Effector memory CD8-positive, alpha-beta T cell (primary cell): ENCODE measurements around the gene NFS1.
A peak's percentile ranks its signal among the peaks of the same experiment; 100 is the strongest.

ENCODE experiments used
- ATAC-seq: fragments of 150-1000 bp; cut with Tn5 transposase; replicated peaks from 2 replicates; pipeline ENCODE4 v1.10.0; 2021; ENCODE audit warnings: mild to moderate bottlenecking, moderate library complexity
- DNase-seq, 3 experiments: peaks; one replicate each; pipeline ENCODE4 v3.0.0; 2021
- H3K27ac Mint-ChIP-seq, 2 donors: one replicate each; pipeline ENCODE4 v1.8.0; 2022; ENCODE audit warnings: mild to moderate bottlenecking in 2 of 2, mixed read lengths in 2 of 2, moderate library complexity in 2 of 2
- H3K27me3 Mint-ChIP-seq, 2 donors: one replicate each; pipeline ENCODE4 v1.8.0; 2022; ENCODE audit warnings: mixed read lengths in 2 of 2
- H3K36me3 Mint-ChIP-seq: one replicate; pipeline ENCODE4 v1.8.0; 2022; ENCODE audit warnings: mild to moderate bottlenecking, moderate library complexity, mixed read lengths; ENCODE audit not compliant: insufficient read depth
- H3K4me1 Mint-ChIP-seq, 2 donors: one replicate each; pipeline ENCODE4 v1.8.0; 2022; ENCODE audit warnings: low read depth in 2 of 2, mixed read lengths in 2 of 2
- H3K4me3 Mint-ChIP-seq, 2 donors: one replicate each; pipeline ENCODE4 v1.8.0; 2022; ENCODE audit warnings: mild to moderate bottlenecking in 2 of 2, mixed read lengths in 2 of 2, moderate library complexity in 2 of 2
- H3K9me3 Mint-ChIP-seq, 2 donors: one replicate each; pipeline ENCODE4 v1.8.0; 2022; ENCODE audit warnings: mixed read lengths in 2 of 2

NFS1 gene

GRCh38 chr20:35644806-35645205, 54.3 kb downstream of the NFS1 start:
- ATAC-seq: no peak
- H3K4me1 Mint-ChIP-seq: peaks cover 66 to 85% of the 10 kb centered on the region in 2 donors

GRCh38 chr20:35643045-35643444, 56.1 kb downstream of the NFS1 start:
- no peak for ATAC-seq
- Mint-ChIP-seq H3K27ac (peak overlapping the region; percentile 5 to 9), H3K9me3 (no peaks in the 10 kb centered on the region), H3K4me3 (no peak overlapping the region), H3K4me1 (peaks cover 60 to 74% of the 10 kb centered on the region in 2 donors), H3K27me3 (no peaks in the 10 kb centered on the region), H3K36me3 (peaks cover 7% of the 10 kb centered on the region)
- DNase-seq: no peak

More at GRCh38 chr20:35644806-35645205, 54.3 kb downstream of the NFS1 start:
- Mint-ChIP-seq H3K9me3 (no peaks in the 10 kb centered on the region), H3K4me3 (peak overlapping the region in 1 of 2 donors; percentile 5), H3K36me3 (peaks cover 7% of the 10 kb centered on the region), H3K27me3 (no peaks in the 10 kb centered on the region), H3K27ac (peak overlapping the region; percentile 51 to 86)
- no peak for DNase-seq

- no peak for ATAC-seq
- Mint-ChIP-seq H3K36me3 (peaks cover 2% of the 10 kb centered on the region), H3K27me3 (no peaks in the 10 kb centered on the region), H3K9me3 (no peaks in the 10 kb centered on the region), H3K27ac (peak overlapping the region; percentile 9 to 45), H3K4me3 (no peak overlapping the region), H3K4me1 (peaks cover 71 to 82% of the 10 kb centered on the region in 2 donors)
- no peak for DNase-seq
These were observed 57.4 kb downstream of the NFS1 start for GRCh38 chr20:35641743-35642142.

GRCh38 chr20:35640724-35641123, 58.4 kb downstream of the NFS1 start:
- ATAC-seq (no peak), DNase-seq (no peak)
- Mint-ChIP-seq H3K4me1 (peaks cover 71 to 80% of the 10 kb centered on the region in 2 donors), H3K4me3 (no peak overlapping the region), H3K27ac (peak overlapping the region; percentile 9 to 45), H3K9me3 (no peaks in the 10 kb centered on the region), H3K27me3 (no peaks in the 10 kb centered on the region), H3K36me3 (peaks cover 1% of the 10 kb centered on the region)

- Mint-ChIP-seq H3K9me3 (no peaks in the 10 kb centered on the region), H3K27ac (no peak overlapping the region), H3K4me3 (no peak overlapping the region), H3K27me3 (no peaks in the 10 kb centered on the region), H3K4me1 (peaks cover 60 to 73% of the 10 kb centered on the region in 2 donors), H3K36me3 (peaks cover 6% of the 10 kb centered on the region)
- ATAC-seq (no peak), DNase-seq (no peak)
These were observed 60.4 kb downstream of the NFS1 start for GRCh38 chr20:35638751-35639150.

GRCh38 chr20:35637276-35637675, 61.9 kb downstream of the NFS1 start:
- Mint-ChIP-seq H3K36me3 (peaks cover 8% of the 10 kb centered on the region), H3K4me1 (peaks cover 56 to 69% of the 10 kb centered on the region in 2 donors), H3K27me3 (no peaks in the 10 kb centered on the region), H3K9me3 (no peaks in the 10 kb centered on the region), H3K27ac (peak overlapping the region in 1 of 2 donors; percentile 31), H3K4me3 (no peak overlapping the region)
- DNase-seq: no peak
- no peak for ATAC-seq

GRCh38 chr20:35636095-35636494, 63.1 kb downstream of the NFS1 start:
- Mint-ChIP-seq H3K36me3 (peaks cover 12% of the 10 kb centered on the region), H3K27me3 (no peaks in the 10 kb centered on the region), H3K9me3 (no peaks in the 10 kb centered on the region), H3K4me1 (peaks cover 50 to 61% of the 10 kb centered on the region in 2 donors), H3K4me3 (no peak overlapping the region), H3K27ac (peak overlapping the region; percentile 42 to 87)
- DNase-seq: no peak
- no peak for ATAC-seq

GRCh38 chr20:35635652-35636051, 63.5 kb downstream of the NFS1 start:
- DNase-seq: no peak
- peak overlapping the region; percentile 42 to 87 for H3K27ac Mint-ChIP-seq
- ATAC-seq: no peak
- H3K4me3 Mint-ChIP-seq: no peak overlapping the region
- H3K9me3 Mint-ChIP-seq: no peaks in the 10 kb centered on the region
- no peaks in the 10 kb centered on the region for H3K27me3 Mint-ChIP-seq
- H3K4me1 Mint-ChIP-seq: peaks cover 45 to 56% of the 10 kb centered on the region in 2 donors
- peaks cover 14% of the 10 kb centered on the region for H3K36me3 Mint-ChIP-seq

- no peaks in the 10 kb centered on the region for H3K9me3 Mint-ChIP-seq
- DNase-seq (no peak), ATAC-seq (no peak)
- H3K27ac Mint-ChIP-seq: peak overlapping the region; percentile 49 to 77
- no peaks in the 10 kb centered on the region for H3K27me3 Mint-ChIP-seq
- peaks cover 38% of the 10 kb centered on the region for H3K36me3 Mint-ChIP-seq
- H3K4me1 Mint-ChIP-seq: peaks cover 29 to 38% of the 10 kb centered on the region in 2 donors
- H3K4me3 Mint-ChIP-seq: no peak overlapping the region
These were observed 66.5 kb downstream of the NFS1 start for GRCh38 chr20:35632539-35633115.

GRCh38 chr20:35630636-35631035, 68.5 kb downstream of the NFS1 start:
- H3K36me3 Mint-ChIP-seq: peaks cover 51% of the 10 kb centered on the region

GRCh38 chr20:35629427-35630145, 69.6 kb downstream of the NFS1 start:
- no peak for DNase-seq
- Mint-ChIP-seq H3K4me1 (peaks cover 10 to 13% of the 10 kb centered on the region in 2 donors), H3K27me3 (no peaks in the 10 kb centered on the region), H3K4me3 (no peak overlapping the region), H3K27ac (peak overlapping the region; percentile 31 to 46), H3K9me3 (no peaks in the 10 kb centered on the region), H3K36me3 (peaks cover 56% of the 10 kb centered on the region)
- ATAC-seq: no peak

More at GRCh38 chr20:35630636-35631035, 68.5 kb downstream of the NFS1 start:
- peaks cover 16 to 23% of the 10 kb centered on the region in 2 donors for H3K4me1 Mint-ChIP-seq
- no peak overlapping the region for H3K4me3 Mint-ChIP-seq
- H3K27me3 Mint-ChIP-seq: no peaks in the 10 kb centered on the region
- DNase-seq: no peak
- H3K27ac Mint-ChIP-seq: peak overlapping the region in 1 of 2 donors; percentile 77
- no peaks in the 10 kb centered on the region for H3K9me3 Mint-ChIP-seq
- no peak for ATAC-seq

- Mint-ChIP-seq H3K4me3 (no peak overlapping the region), H3K4me1 (peaks cover under 1 to 2% of the 10 kb centered on the region in 2 donors), H3K9me3 (no peaks in the 10 kb centered on the region), H3K27me3 (no peaks in the 10 kb centered on the region), H3K36me3 (peaks cover 67% of the 10 kb centered on the region), H3K27ac (peak overlapping the region; percentile 75 to 78)
- DNase-seq: no peak
- no peak for ATAC-seq
These were observed 72.0 kb downstream of the NFS1 start for GRCh38 chr20:35627121-35627520.

- no peaks in the 10 kb centered on the region for H3K27me3 Mint-ChIP-seq
- DNase-seq (no peak), ATAC-seq (no peak)
- H3K4me3 Mint-ChIP-seq: no peak overlapping the region
- H3K4me1 Mint-ChIP-seq: no peaks in the 10 kb centered on the region
- no peaks in the 10 kb centered on the region for H3K9me3 Mint-ChIP-seq
- H3K36me3 Mint-ChIP-seq: peaks cover 67% of the 10 kb centered on the region
- peak overlapping the region; percentile 75 to 78 for H3K27ac Mint-ChIP-seq
These were observed 72.7 kb downstream of the NFS1 start for GRCh38 chr20:35626386-35627001.
